Left renal pelvis (tissue), 4 donors: ENCODE data around the gene CYLD. TPM values are rescaled to one million over a fixed set of nuclear protein-coding genes. Genes with fewer than 3 reads are reported as not detected.

Experiments
- DNase-seq, 4 donors: peaks; one replicate each; pipeline ENCODE4 v3.0.0-alpha.2; 2013; ENCODE audit warnings: low read depth in 4 of 4, low spot score in 3 of 4
- polyA plus RNA-seq, 4 donors: library from polyadenylated mRNA; unstranded; fragments of 120-200 nt; gene quantifications; one replicate each; pipeline ENCODE4 v1.2.1, GENCODE V29; 2013; ENCODE audit not compliant: insufficient read length in 4 of 4

The CYLD gene
- polyA plus RNA-seq, 4 donors, result 24.9 to 29.5 (median 26.8) TPM

- no peak for DNase-seq
Observed at GRCh38 chr16:50774960-50775359, 33.1 kb downstream of the CYLD start.

- no peak for DNase-seq
Observed at GRCh38 chr16:50776037-50776436, 34.2 kb downstream of the CYLD start.

GRCh38 chr16:50778284-50779163 is 36.6 kb downstream of the CYLD start:
- no peak for DNase-seq

- DNase-seq, result no peak
Observed at GRCh38 chr16:50781043-50781442, 39.2 kb downstream of the CYLD start.

GRCh38 chr16:50781518-50781917 is 39.6 kb downstream of the CYLD start:
- no peak for DNase-seq

- DNase-seq, result no peak
Observed at GRCh38 chr16:50789757-50790156, 47.9 kb downstream of the CYLD start.

GRCh38 chr16:50791522-50791921 is 49.6 kb downstream of the CYLD start:
- no peak for DNase-seq

- no peak for DNase-seq
Observed at GRCh38 chr16:50796829-50797228, 54.9 kb downstream of the CYLD start.

- no peak for DNase-seq
Observed at GRCh38 chr16:50797456-50797855, 55.6 kb downstream of the CYLD start.

GRCh38 chr16:50800074-50800473 is 58.2 kb downstream of the CYLD start:
- DNase-seq, result no peak

- DNase-seq, result no peak
Observed at GRCh38 chr16:50801036-50801435, 59.1 kb downstream of the CYLD start.

GRCh38 chr16:50802000-50802399 is 60.1 kb downstream of the CYLD start:
- no peak for DNase-seq

- no peak for DNase-seq
Observed at GRCh38 chr16:50802961-50803360, 61.1 kb downstream of the CYLD start.

- no peak for DNase-seq
Observed at GRCh38 chr16:50804290-50804907, 62.5 kb downstream of the CYLD start.

- DNase-seq, result peak; percentile 89 to 91 (median 90)
Observed at GRCh38 chr16:50806099-50807062, 64.5 kb downstream of the CYLD start.

- DNase-seq, result no peak
Observed at GRCh38 chr16:50808929-50809538, 67.1 kb downstream of the CYLD start.

- no peak for DNase-seq
Observed at GRCh38 chr16:50809561-50809960, 67.7 kb downstream of the CYLD start.

GRCh38 chr16:50810241-50810965 is 68.5 kb downstream of the CYLD start:
- no peak for DNase-seq

- DNase-seq, result no peak
Observed at GRCh38 chr16:50812046-50812445, 70.2 kb downstream of the CYLD start.
